Liver (tissue), 9 donors: ENCODE measurements around the gene BTNL9. TPM values are rescaled to one million over a fixed set of nuclear protein-coding genes. Genes with fewer than 3 reads are reported as not detected.
A peak's percentile ranks its signal among the peaks of the same experiment; 100 is the strongest.

Source experiments
- DNase-seq: peaks from one replicate; pipeline ENCODE4 v3.0.0-alpha.2; 2017; ENCODE audit warnings: low spot score
- H3K27ac ChIP-seq, 2 donors: one replicate each; pipeline ENCODE4 v1.7.0; 2013; ENCODE audit warnings: inconsistent platforms in 2 of 2, low read length in 2 of 2, control low read depth in 1 of 2, low read depth in 1 of 2, mild to moderate bottlenecking in 1 of 2
- H3K27me3 ChIP-seq, 4 donors: one replicate each; pipeline versions ENCODE4 v1.6.1 to v1.7.0; 2013; ENCODE audit warnings: low read length in 3 of 4, inconsistent platforms in 1 of 4, mild to moderate bottlenecking in 1 of 4, moderate library complexity in 1 of 4; ENCODE audit not compliant: control insufficient read depth in 4 of 4, insufficient read depth in 4 of 4
- H3K36me3 ChIP-seq, 4 donors: one replicate each; pipeline versions ENCODE4 v1.6.1 to v1.7.0; 2013; ENCODE audit warnings: low read length in 3 of 4, mild to moderate bottlenecking in 3 of 4, low read depth in 1 of 4, moderate library complexity in 1 of 4; ENCODE audit not compliant: control insufficient read depth in 4 of 4, insufficient read depth in 3 of 4
- H3K4me1 ChIP-seq, 4 donors: one replicate each; pipeline versions ENCODE4 v1.6.1 to v1.7.0; 2013; ENCODE audit warnings: low read length in 3 of 4, mild to moderate bottlenecking in 3 of 4, moderate library complexity in 1 of 4; ENCODE audit not compliant: control insufficient read depth in 4 of 4, insufficient read depth in 4 of 4
- H3K4me3 ChIP-seq, 3 donors: one replicate each; pipeline versions ENCODE4 v1.6.1 to v1.7.0; 2013; ENCODE audit warnings: low read length in 3 of 3, control low read depth in 1 of 3, low read depth in 1 of 3, mild to moderate bottlenecking in 1 of 3
- H3K9ac ChIP-seq, 2 donors: one replicate each; pipeline ENCODE4 v1.7.0; 2013; ENCODE audit warnings: low read length in 2 of 2, mild to moderate bottlenecking in 2 of 2, moderate library complexity in 2 of 2, control low read depth in 1 of 2, low read depth in 1 of 2
- H3K9me3 ChIP-seq, 4 donors: one replicate each; pipeline versions ENCODE4 v1.6.1 to v1.7.0; 2013; ENCODE audit warnings: low read length in 3 of 4; ENCODE audit not compliant: control insufficient read depth in 4 of 4
- EGR1 ChIP-seq, 2 donors: IDR thresholded peaks; 2 replicates each; pipeline ENCODE4 v1.6.1; 2016 to 2018; ENCODE audit warnings: antibody characterized with exemption in 2 of 2, low read depth in 2 of 2
- FOXA1 ChIP-seq: IDR thresholded peaks from 2 replicates; pipeline ENCODE4 v1.6.1; 2016; ENCODE audit warnings: antibody characterized with exemption
- FOXA2 ChIP-seq: IDR thresholded peaks from 2 replicates; pipeline ENCODE4 v1.6.1; 2016; ENCODE audit warnings: antibody characterized with exemption
- GABPA ChIP-seq, 2 donors: IDR thresholded peaks in 1 of 2; conservative IDR thresholded peaks in 1 of 2; 2 replicates each; pipeline ENCODE4 v1.6.1; 2016; ENCODE audit warnings: antibody characterized with exemption in 2 of 2, mild to moderate bottlenecking in 1 of 2, moderate library complexity in 1 of 2
- HNF4A ChIP-seq, 2 donors: conservative IDR thresholded peaks; 2 replicates each; pipeline ENCODE4 v1.6.1; 2016; ENCODE audit warnings: antibody characterized with exemption in 2 of 2, mild to moderate bottlenecking in 2 of 2
- HNF4G ChIP-seq: IDR thresholded peaks from 2 replicates; pipeline ENCODE4 v1.6.1; 2016; ENCODE audit warnings: antibody characterized with exemption
- NR2F2 ChIP-seq: IDR thresholded peaks from 2 replicates; pipeline ENCODE4 v1.6.1; 2016; ENCODE audit warnings: antibody characterized with exemption
- RAD21 ChIP-seq, 2 donors: IDR thresholded peaks; 2 replicates each; pipeline ENCODE4 v1.6.1; 2016; ENCODE audit warnings: antibody characterized with exemption in 2 of 2, mild to moderate bottlenecking in 2 of 2
- RXRA ChIP-seq, 2 donors: IDR thresholded peaks; 2 replicates each; pipeline ENCODE4 v1.6.1; 2017 to 2018; ENCODE audit warnings: antibody characterized with exemption in 2 of 2, mild to moderate bottlenecking in 1 of 2
- SP1 ChIP-seq: IDR thresholded peaks from 2 replicates; pipeline ENCODE4 v1.6.1; 2018; ENCODE audit warnings: antibody characterized with exemption, mild to moderate bottlenecking
- TAF1 ChIP-seq: conservative IDR thresholded peaks from 2 replicates; pipeline ENCODE4 v1.6.1; 2016; ENCODE audit warnings: antibody characterized with exemption, mild to moderate bottlenecking
- YY1 ChIP-seq: IDR thresholded peaks from 2 replicates; pipeline ENCODE4 v1.6.1; 2016; ENCODE audit warnings: antibody characterized with exemption, mild to moderate bottlenecking
- WGBS: extraction: QIAGEN DNeasy Blood & Tissue Kit; methylation state at CpG from one replicate; pipeline ENCODE4 v1.1.7; 2013; 5-methylcytosine and 5-hydroxymethylcytosine counted together
- polyA plus RNA-seq, 2 donors: library from polyadenylated mRNA; stranded (reverse) in 1 of 2; unstranded in 1 of 2; fragments of 200-250 nt in 1 of 2; fragments of >200 nt in 1 of 2; fragmentation: Nextera tagmentation in 1 of 2; extraction: Ambion mirVana in 1 of 2; gene quantifications; one replicate each; pipeline versions ENCODE4 v1.2.1 to v1.2.3, GENCODE V29; 2013 to 2015
- total RNA-seq, 2 donors: library from RNA; depleted of rRNA; stranded (reverse); fragments of >200 nt; gene quantifications; one replicate each; pipeline ENCODE4 v1.2.3, GENCODE V29; 2014
- TF ChIP-seq, protein P1 (sequence below): IDR thresholded peaks from 2 replicates; pipeline ENCODE4 v1.6.1; 2016; ENCODE audit warnings: antibody characterized with exemption
- TF ChIP-seq, protein P2 (sequence below): fragments of 150-350 bp; IDR thresholded peaks from 2 replicates; pipeline ENCODE4 v1.5.1; 2017; ENCODE audit warnings: improper control_type of control experiment, low read depth, low read length; ENCODE audit not compliant: missing input control
- TF ChIP-seq, protein P3 (sequence below): IDR thresholded peaks from 2 replicates; pipeline ENCODE4 v1.6.1; 2016; ENCODE audit warnings: antibody characterized with exemption, mild to moderate bottlenecking
- donor health status: healthy.
- donor health status: healthy.
- donor health status: healthy.
- donor health status: healthy.
- donor health status: healthy.

The BTNL9 gene
- total and polyA plus RNA-seq, 4 donors: 1.4 to 12.0 (median 4.7) TPM

DNA sequence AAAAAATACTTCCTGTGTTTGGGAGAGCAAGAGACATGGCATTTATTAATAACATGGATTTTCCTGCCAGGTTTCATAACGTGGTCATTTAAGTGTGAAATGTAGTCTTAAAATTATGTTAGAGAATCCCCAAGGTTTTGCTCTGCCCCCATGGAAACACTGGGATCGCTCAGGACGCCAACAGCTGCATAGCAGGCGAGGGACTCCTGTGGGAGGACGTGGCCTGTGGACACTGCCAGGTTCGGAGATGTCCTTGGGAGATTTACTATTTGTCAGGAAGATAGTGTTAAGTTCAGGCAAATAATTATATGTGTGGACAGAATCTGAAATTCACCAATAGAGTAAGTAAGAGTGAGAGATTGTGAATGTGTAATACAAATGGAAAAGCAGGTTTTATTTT is 977 bp downstream of the BTNL9 start:
- no peak for DNase-seq
- TF ChIP-seq, protein P1, sequence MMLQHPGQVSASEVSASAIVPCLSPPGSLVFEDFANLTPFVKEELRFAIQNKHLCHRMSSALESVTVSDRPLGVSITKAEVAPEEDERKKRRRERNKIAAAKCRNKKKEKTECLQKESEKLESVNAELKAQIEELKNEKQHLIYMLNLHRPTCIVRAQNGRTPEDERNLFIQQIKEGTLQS: no peak
- TF ChIP-seq RAD21 (IDR thresholded peaks at IDR 0.05) (no peak), HNF4G (no peak), FOXA2 (no peak), NR2F2 (no peak), GABPA (IDR thresholded peaks at IDR 0.05 in 1 of 2, conservative IDR thresholded peaks at IDR 0.05 in 1 of 2) (no peak)
- Histone ChIP-seq H3K9me3 (no peaks in the 10 kb centered on the region), H3K4me1 (no peaks in the 10 kb centered on the region), H3K4me3 (peak overlapping the region in 1 of 3 donors; percentile 10), H3K36me3 (no peaks in the 10 kb centered on the region), H3K9ac (no peak overlapping the region), H3K27me3 (no peaks in the 10 kb centered on the region), H3K27ac (no peak overlapping the region)
- WGBS: 43% methylated on average over 6 of the region's 6 CpGs

DNA sequence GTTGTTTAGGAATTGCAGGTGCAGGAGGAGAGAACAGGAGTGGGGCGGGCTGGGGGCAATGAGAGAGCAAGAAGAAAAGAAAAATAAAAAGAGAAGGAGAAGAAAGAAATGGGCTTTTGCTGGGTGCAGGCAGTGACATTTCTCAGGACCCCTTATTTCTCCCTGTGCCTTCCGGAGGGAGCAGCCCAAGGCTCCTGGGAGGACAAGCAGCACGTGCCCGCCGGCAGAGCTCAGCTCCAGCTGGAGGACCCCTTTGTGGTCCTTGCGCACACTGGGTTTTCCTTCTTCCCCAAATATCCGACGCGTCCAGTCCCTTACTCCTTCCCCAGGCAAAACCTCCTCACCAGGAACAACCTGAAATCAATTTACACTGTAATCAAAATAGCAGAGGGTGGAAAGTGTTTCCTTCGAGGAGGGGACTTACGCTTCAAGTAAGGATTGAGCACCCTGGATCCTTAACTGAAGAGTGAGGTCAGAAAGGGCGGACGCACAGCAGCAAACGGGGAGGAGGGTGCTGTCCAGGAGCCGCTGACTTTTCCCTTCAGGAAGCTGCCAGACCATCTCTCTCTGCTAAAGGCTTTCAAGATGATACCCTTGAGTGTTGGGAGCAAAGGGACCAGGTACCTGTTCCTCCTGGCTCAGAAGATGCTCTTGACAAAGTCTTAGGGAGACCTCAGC is 2.1 kb downstream of the BTNL9 start:
- 57% methylated on average over 15 of the region's 15 CpGs for WGBS
- Histone ChIP-seq H3K9ac (no peak overlapping the region), H3K27me3 (peaks cover 0 to 6% (median 0%) of the 10 kb centered on the region in 4 donors)

More for the DNA sequence above, 2.1 kb downstream of the BTNL9 start:
- Histone ChIP-seq H3K27ac (no peak overlapping the region), H3K4me1 (no peaks in the 10 kb centered on the region), H3K36me3 (no peaks in the 10 kb centered on the region), H3K4me3 (peak overlapping the region in 1 of 3 donors; percentile 17), H3K9me3 (no peaks in the 10 kb centered on the region)
- TF ChIP-seq, protein P2, sequence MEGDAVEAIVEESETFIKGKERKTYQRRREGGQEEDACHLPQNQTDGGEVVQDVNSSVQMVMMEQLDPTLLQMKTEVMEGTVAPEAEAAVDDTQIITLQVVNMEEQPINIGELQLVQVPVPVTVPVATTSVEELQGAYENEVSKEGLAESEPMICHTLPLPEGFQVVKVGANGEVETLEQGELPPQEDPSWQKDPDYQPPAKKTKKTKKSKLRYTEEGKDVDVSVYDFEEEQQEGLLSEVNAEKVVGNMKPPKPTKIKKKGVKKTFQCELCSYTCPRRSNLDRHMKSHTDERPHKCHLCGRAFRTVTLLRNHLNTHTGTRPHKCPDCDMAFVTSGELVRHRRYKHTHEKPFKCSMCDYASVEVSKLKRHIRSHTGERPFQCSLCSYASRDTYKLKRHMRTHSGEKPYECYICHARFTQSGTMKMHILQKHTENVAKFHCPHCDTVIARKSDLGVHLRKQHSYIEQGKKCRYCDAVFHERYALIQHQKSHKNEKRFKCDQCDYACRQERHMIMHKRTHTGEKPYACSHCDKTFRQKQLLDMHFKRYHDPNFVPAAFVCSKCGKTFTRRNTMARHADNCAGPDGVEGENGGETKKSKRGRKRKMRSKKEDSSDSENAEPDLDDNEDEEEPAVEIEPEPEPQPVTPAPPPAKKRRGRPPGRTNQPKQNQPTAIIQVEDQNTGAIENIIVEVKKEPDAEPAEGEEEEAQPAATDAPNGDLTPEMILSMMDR: no peak
- TF ChIP-seq HNF4G (no peak), EGR1 (IDR thresholded peaks at IDR 0.05; ENCODE audit: low read depth in 2 of 2) (no peak), YY1 (no peak), RXRA (IDR thresholded peaks at IDR 0.05) (no peak), NR2F2 (no peak), TAF1 (no peak), SP1 (no peak), GABPA (IDR thresholded peaks at IDR 0.05 in 1 of 2, conservative IDR thresholded peaks at IDR 0.05 in 1 of 2) (no peak), FOXA2 (no peak), FOXA1 (no peak), HNF4A (conservative IDR thresholded peaks at IDR 0.05) (no peak), RAD21 (IDR thresholded peaks at IDR 0.05) (no peak)
- TF ChIP-seq, protein P1: no peak
- TF ChIP-seq, protein P3, sequence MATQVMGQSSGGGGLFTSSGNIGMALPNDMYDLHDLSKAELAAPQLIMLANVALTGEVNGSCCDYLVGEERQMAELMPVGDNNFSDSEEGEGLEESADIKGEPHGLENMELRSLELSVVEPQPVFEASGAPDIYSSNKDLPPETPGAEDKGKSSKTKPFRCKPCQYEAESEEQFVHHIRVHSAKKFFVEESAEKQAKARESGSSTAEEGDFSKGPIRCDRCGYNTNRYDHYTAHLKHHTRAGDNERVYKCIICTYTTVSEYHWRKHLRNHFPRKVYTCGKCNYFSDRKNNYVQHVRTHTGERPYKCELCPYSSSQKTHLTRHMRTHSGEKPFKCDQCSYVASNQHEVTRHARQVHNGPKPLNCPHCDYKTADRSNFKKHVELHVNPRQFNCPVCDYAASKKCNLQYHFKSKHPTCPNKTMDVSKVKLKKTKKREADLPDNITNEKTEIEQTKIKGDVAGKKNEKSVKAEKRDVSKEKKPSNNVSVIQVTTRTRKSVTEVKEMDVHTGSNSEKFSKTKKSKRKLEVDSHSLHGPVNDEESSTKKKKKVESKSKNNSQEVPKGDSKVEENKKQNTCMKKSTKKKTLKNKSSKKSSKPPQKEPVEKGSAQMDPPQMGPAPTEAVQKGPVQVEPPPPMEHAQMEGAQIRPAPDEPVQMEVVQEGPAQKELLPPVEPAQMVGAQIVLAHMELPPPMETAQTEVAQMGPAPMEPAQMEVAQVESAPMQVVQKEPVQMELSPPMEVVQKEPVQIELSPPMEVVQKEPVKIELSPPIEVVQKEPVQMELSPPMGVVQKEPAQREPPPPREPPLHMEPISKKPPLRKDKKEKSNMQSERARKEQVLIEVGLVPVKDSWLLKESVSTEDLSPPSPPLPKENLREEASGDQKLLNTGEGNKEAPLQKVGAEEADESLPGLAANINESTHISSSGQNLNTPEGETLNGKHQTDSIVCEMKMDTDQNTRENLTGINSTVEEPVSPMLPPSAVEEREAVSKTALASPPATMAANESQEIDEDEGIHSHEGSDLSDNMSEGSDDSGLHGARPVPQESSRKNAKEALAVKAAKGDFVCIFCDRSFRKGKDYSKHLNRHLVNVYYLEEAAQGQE: no peak
- no peak for DNase-seq
